Frontal cortex (tissue), 4 donors: ENCODE results near the gene PARD3. TPM values are rescaled to one million over a fixed set of nuclear protein-coding genes. Genes with fewer than 3 reads are reported as not detected.
"Not testable (repeated sequence)": the region's sequence is repeated elsewhere in the genome, so short reads cannot be mapped to it uniquely, and the experiment has no call there.

Experiments
- DNase-seq, 2 donors: peaks; one replicate each; pipeline ENCODE4 v3.0.0; 2012; ENCODE audit warnings: low spot score in 2 of 2
- FAIRE-seq: peaks from 2 replicates; lab custom pipeline; 2012; peaks lifted over from hg19 to GRCh38; lab: Jason Lieb, UNC
- total RNA-seq: library from RNA; depleted of rRNA; stranded (reverse); fragments of >200 nt; gene quantifications from one replicate; pipeline ENCODE4 v1.2.3, GENCODE V29; 2014
- donor health status: control.
- donor health status: control.
- donor health status: control.

PARD3 gene
- total RNA-seq, 1 donor from 2014 or later: 27.7 TPM

DNA sequence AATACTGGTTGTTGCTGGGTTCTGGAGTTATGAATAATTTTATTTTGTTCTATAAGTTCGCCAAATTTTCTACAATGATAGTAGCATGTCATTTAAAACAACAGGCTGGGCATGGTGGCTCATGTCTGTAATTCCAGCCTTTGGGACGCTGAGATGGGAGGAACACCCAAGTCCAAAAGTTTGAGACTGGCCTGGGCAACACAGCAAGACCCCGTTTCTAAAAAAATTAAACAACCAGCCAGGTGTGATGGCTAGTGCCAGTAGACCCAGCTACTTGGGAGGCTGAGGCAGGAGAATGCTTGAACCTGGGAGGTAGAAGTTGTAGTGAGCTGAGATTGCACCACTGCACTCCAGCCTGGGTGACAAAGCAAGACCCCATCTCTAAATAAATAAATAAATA, 347.7 kb downstream of the PARD3 start:
- DNase-seq (no peak), FAIRE-seq (no peak)

DNA sequence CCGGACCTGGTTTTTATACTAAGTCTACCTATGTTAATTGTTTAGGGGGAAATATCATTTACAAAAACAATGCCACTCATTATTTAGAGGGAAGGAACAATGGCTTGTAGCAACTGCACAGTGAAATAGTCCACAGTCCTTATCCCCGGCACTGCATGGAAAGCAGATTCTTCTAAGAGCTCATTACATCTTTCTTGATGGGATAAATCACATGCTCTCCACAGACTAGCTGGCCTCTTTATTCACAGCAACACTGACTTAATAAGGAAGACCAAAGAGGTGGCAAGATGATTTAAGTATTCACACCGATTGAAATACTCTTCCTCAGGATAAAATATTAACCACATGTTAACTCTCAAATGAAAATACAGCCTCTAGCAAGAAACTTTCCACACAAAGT, 349.4 kb downstream of the PARD3 start:
- DNase-seq (no peak), FAIRE-seq (no peak)

DNA sequence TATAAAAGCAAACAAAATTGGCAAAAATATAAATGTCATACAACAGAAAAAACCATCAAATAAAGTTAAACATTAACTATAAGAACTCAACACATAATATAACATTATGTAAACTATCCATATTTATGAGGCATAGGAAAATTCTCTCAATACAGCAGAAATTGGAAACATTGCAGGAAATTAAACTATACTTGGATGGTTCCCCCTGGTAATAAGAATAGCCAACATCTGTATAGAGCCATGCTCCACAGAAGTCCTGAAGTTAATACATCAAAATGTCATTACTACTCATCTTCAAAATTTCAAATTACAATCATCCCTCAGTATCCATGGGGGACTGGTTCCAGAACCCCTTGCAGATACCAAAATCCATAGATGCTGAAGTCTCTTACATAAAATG, 350.5 kb downstream of the PARD3 start:
- FAIRE-seq (no peak), DNase-seq (no peak)

DNA sequence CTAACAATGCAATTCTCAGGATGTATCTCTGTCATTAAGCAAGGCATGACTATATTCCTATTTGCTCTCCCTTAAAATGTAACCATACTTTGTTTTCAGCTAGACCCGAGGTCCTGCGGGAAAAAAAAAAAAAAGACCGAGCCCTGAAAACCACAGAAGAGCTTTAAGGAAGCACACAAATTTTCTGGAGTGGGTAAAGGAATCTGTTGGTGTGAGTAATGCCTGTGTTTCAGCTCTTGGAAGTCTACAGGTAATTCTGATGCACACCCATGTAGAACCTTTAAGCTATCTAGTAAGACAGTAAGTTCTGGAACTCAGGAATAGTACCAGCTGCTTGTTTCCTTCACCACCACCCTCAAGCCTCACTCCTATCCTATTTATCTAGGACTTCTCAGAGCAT, 351.1 kb downstream of the PARD3 start:
- FAIRE-seq (no peak), DNase-seq (no peak)

DNA sequence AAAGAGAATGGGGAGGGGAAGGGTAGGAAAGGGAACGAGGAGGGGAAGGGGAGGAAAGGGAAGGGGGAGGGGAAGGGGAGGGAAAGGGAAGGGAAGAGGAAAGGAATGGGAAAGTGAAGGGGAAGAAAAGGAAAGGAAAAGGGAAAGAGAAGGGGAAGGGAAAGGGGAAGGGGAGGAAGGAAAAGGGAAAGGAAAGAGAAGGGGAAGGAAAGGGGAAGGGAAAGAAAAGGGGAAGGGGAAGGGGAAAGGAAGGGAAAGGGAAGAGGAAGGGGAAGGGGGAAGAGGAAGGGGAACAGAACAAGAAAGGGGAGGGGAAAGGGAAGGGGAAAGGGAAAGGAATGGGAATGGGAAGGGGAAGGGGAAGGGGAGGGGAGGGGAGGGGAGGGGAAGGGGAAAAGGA, 352.1 kb downstream of the PARD3 start:
- DNase-seq: no peak
- no peak for FAIRE-seq

DNA sequence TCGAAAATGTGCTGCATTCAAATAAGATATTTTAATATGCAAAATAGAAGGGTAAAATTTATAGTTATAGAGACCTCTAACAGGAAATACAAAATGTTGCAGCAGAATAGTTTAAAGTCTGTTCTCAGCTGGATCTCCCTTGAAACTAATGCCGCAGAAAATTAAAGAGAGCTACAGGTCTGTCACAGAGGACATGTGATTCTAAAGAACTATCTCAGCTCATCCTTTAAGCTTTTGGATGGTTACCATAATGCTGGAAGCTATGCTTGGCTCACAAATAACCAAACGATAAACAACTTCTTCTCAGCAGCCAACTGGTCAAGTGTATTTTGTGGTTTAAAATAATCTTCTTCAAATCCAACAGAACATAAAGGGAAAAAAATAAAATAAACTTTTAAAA, 353.0 kb downstream of the PARD3 start:
- FAIRE-seq: no peak

DNA sequence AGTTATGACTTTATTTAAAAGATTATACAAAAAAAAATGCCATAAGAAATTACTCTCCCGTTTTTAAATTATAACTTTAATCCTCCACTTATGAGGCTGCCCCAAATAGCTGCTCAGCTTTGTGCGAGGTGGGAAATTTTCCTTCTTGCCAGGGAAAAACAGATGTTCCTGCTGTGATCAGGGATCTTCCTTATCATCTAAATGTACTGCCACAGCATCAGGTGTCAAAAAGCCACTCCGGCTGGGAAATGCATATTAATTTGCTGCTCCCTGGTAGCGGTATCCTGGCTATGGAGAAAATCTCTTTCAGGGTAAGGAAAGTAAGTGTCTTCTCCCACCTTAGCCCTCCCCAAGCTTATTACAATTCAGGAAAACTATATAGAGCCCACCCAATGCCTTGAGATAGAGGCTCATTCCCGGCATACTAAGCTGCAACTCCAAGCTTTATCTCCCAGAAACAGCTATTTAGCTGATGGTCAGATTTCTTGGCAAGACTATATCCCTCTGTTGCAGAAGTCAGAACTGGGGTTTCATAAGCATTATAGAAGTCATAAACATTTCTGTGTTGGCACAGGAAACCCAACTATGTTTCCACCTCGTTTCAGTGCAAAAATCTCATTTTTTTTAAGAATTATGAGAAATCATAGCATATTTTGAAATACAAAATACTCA, 360.4 kb downstream of the PARD3 start:
- DNase-seq: no peak
- FAIRE-seq: no peak

More for the DNA sequence above, 353.0 kb downstream of the PARD3 start:
- no peak for DNase-seq

DNA sequence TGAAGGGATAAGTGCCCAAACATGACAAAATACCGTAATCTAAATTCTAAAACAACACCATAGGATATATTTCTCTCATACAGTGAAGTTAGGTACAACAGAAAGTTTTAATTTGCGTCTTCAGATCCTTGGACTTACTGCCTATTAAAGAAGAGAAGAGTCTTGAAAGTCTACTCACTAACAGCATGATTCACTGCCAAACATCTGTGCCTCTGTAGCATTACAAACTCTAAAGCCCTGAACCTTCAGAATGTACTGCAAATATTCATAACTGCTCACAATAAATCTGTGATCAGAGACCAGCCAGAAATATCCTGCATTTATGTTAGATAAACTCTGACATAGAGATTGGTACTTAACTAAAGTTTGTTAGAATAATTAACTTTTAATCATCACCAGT, 365.3 kb downstream of the PARD3 start:
- DNase-seq (no peak), FAIRE-seq (no peak)

DNA sequence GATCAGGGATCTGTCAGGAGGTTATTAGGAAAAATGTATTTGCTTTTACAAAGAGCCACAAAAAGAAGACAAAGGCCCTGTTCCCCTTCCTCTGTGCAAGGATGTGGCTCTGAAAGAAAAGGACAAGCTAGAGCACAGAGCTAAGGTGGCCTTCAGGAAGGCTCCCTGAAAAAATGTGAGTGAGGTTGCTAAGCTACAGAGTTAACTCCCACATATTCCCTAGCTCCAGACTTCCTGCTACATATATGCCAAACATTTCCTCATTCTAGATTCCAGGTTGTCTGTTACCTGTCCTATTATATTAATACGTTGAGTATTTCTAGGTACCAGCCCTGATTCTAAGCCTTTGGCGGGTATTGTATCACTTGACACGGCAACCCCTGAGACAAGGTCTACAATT, 369.0 kb downstream of the PARD3 start:
- no peak for DNase-seq
- FAIRE-seq: no peak

DNA sequence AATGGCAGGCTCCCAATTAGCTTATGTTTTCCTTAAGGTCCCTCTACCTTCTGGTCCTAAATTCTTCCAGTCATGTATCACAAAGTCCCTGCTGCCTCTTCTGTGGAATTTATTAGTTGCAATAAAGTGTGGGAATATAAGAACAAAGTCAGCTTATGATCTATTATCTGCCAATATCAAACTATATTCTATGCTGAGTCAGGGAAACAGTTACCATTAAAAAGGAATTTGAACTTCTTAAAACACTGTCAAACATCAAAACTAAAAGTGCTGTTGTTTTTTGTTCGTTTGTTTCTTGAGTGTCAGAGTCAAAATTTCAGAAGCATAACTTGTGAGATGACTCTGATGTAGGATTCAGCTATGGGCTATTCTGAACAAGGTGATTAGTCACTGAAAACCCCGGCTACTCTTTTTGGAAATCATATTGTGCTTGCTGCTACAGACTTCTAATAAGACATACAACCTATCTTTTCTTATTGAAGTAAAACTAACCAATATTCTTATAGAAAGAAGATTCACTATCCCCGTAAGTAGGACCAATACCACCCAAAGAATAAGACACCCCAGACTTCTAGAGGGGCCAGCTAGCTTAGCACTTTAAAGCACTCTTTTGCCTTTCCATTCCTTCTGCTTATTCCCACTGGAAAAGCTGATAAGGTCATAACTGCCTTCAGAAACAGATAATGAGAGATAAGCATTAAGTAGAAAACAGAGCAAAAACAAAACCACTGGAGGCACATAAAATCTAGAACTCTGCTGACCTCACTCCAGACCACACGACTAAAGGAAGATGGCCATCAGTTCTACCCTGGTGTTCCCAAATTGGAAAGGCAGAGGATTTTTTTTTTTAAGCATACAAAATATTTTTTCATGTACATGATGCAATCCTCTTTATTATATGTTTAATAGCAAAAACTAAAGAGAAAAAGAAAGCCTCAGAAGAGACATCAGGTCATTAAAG, 370.6 kb downstream of the PARD3 start:
- DNase-seq (no peak), FAIRE-seq (no peak)

DNA sequence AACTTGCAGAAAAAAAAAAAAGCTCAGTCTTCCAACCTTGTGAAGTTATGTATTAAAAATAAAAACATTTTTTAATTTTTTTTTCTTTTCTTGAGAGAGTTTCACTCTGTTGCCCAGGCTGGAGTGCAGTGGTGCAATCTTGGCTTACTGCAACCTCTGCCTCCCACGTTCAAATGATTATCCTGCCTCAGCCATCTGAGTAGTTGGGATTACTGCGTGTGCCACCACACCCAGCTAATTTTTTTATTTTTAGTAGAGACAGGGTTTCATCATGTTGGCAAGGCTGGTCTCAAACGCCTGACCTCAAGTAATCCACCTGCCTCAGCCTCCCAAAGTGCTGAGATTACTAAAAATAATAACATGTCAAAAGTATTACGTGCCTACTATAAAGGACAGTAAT, 375.7 kb downstream of the PARD3 start:
- not testable (repeated sequence) for FAIRE-seq

DNA sequence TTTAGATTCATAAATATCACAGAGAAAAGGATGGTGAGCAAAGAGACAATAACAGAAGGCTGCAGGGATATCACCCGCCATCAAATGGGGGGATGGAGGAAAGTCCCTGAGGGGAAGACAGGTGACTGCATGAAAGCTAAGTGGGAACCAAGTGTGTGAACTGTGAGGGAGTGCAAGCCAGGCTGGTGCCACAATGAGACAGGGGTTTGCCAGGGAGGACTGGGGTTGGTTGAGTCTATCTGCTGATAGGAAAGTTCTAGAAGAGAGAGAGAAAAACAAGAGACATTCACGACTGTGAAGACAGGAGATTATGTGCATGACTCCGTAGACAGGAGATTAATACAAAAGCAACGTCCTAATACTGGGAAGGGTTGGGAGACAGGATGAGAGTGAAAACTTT, 376.4 kb downstream of the PARD3 start:
- no peak for DNase-seq
- no peak for FAIRE-seq

More for the DNA sequence above, 375.7 kb downstream of the PARD3 start:
- DNase-seq: not testable (repeated sequence)

DNA sequence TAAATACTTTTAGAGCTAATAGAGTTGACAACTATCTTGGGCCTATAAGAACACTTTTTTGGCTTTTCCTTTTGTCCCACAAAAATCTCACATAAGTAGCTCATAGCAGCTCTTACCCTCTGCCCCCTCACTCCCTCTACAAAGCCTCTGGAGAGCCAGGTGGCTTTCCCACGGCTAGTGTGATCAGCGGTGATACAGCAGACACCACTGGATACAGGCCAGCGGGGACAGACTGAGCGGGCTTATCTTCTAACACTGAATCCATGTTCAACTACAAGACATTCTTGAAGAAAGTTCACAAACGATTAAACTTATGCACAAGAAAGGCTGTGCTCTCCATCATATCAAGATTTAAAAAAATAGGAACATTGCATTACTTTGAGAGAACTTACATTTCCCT, 377.2 kb downstream of the PARD3 start:
- FAIRE-seq (no peak), DNase-seq (no peak)

DNA sequence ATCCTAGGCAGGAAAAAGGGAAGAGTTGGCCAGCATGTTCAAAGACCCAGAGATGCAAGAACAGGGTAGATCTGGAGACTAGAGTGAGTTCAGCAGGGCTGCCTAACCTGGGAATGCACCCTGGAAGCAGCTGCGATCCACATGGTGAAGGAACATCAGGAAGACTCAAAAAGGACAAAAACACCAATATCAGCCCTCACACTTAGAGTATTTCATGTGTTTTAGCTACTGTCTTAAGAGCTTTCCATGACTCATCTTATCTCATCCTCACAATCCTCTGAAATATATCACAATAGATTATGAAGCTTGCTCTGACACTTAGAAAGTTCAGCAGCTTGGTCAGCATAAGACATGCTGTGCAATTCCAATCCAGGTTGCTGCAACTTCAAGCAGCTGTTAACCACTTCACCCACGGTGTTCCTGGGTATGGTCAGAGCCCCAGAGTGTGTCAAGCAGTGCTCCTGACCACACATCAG, 380.9 kb downstream of the PARD3 start:
- DNase-seq (no peak), FAIRE-seq (no peak)

DNA sequence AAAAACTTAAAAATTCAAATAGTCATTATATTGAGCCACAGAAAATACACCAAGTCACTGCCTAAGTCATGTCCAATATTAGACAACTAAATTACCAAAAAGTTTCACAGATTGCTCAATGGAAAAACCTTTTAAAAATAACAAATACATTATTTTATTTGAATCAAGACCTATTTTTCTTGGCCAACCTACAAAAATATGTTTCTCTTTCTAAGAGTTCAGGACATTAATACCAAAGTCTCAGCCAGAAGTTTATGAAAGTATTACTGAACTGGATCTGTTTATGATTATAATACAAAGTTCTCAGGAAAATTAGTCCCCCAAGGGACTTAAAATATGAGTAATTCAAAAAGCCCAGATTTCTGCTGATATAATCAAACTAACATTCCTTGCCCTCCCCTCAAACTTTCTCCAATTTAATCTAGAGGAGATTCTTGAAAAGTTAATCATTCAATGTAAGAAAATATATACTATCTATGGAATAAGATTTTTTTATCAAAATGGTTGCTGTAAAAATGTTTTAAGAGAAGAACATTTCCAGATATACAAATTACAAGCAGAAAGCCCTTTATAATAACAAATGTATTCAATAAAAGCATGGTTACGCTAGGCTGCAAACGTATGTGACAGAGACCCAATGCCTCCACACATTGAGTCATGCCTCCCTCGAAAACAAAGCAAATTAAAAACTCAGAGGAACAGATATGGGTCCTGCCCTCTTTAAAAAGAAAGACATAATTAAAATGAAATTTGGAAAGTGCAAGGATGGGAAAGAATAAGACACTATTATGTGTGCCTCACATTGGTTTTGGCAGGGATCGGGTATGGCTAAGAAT, 381.6 kb downstream of the PARD3 start:
- DNase-seq (no peak), FAIRE-seq (no peak)

DNA sequence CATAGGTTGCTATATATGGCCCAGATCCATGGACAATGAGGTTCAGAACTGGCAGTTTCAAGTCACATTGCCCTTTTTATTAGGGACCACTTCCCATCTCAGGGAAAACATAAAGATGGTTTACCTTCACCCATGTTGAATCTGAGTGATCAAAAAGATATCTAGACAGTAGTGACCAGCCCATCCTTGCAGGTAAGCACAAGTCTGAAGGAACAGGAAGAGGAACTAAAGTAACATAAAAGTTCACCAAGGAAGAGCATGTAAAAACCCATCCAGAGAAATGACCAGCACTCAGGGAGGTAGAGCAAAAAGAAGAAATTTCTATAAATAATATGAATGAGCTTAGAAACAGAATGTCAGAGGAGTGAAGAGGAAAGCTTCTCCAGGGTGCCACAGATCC, 382.5 kb downstream of the PARD3 start:
- no peak for FAIRE-seq
- no peak for DNase-seq

DNA sequence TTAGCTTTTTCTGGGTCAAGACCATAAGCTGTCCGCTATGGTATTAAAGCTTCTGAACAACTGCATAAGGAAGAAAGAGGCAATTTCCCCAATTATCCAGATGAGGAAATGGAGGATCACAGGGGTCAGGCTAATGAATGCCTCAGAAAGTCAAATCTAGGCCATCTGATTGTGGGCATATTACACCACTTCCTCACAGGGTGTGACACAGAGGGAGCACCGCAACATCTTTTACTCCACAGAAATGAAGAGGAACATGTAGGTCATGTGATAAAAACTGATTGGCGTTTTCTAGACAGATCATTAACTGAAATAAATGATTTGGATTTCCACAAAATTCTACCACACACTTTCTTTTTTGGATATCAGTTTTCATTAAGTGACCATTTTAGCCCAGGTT, 384.4 kb downstream of the PARD3 start:
- FAIRE-seq (no peak), DNase-seq (no peak)

DNA sequence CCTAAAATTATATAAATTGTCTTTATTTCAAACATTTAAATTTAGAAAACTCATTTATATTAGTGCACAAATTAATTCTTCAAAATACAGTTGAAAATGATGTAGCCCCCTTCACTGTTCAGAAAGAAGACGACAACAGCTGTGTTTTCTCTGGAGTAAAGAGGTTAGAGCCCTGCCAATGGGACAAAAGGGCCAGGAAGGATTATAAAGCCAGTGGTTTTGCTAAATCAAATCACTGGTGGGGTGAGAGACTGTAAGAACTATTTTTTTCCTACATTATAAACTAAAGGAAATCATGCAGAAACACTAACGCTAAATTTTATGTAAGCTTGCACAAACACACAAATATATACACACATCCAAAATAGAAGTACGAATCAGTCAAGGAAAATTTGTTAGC, 386.6 kb downstream of the PARD3 start:
- no peak for DNase-seq
- no peak for FAIRE-seq

DNA sequence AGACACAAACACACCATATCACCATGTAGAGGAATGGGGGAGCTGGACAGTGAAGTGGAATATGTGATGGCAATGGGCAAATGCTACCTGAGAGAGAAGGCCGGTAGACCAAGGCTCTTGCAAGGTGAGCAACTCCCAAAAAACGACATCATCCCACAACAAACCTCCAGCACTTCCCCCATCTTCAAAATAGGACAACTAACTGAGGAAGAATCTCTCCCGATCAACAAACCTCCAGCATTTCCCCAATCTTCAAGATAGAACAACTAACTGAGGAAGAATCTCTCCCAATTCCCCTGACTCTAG, 387.2 kb downstream of the PARD3 start:
- FAIRE-seq: no peak
- no peak for DNase-seq

DNA sequence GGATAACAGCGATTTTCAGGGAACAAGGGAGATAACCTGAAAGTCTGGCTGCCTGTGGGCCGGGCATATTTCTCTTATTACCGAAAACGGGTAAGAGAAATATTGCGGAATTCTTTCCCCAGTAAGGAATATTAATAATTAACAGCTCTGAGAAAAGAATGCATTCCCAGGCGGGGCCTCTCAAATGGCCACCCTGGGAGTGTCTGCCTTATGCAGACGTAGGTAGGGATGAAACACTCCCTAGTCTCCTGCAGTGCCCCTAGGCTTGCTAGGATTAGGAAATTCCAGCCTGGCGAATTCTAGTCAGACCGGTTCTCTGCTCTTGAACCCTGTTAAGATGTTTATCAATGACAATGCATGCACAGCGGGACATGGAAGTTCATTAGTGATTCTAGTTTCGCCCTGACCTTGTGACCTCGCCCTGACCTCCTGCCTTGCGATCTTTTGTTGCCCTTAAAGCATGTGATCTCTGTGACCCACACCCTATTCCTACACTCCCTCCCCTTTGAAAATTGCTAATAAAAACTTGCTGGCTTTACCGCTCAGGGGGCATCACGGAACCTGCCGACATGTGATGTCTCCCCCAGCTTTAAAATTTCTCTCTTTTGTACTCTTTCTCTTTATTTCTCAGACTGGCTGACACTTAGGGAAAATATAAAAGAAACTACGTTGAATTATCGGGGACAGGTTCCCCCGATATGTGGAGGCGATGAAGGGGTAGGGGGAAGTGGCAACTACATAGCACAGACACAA, 387.8 kb downstream of the PARD3 start:
- FAIRE-seq, DNase-seq: not testable (repeated sequence)
